Measurements from ENCODE around the gene TLCD3A.
"Not testable (repeated sequence)": the region's sequence is repeated elsewhere in the genome, so short reads cannot be mapped to it uniquely, and the experiment has no call there.

Gene TLCD3A

DNA sequence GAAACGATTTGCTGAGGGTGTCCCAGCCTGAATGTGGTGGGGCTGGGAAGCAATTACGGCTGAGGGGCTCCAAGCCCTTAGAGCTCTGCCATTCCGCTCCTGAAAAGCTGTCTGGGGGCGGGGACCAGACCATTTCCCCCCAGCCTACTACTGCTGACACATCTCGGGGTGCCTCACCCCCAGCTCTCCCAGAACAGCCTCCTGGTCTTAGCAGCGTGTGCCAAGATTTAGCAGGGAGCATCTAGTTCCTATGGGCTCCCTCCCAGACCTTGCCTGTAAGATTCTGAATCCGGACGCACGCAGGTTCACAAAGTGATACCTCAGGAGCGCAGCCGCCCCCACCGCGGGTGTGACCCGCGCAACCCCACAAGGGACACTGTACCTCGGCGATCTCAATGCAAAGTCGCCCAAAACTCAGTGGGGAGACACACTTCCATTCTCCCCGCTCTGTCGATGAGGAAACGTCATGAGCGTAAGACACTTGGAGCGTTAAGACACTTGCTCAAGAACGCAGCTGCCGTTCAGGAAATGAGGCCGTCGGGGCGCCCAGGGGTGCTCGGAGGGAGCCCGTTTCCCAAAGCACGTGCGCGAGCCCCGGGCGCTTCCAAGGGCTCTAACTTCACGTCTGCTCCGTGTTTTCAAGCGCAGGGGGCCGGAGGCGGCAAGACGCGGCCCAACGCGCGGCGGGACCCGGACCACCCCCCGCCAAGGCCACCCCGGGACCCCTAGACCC, 19.0 kb downstream of the TLCD3A start:
- no peak for DNase-seq

DNA sequence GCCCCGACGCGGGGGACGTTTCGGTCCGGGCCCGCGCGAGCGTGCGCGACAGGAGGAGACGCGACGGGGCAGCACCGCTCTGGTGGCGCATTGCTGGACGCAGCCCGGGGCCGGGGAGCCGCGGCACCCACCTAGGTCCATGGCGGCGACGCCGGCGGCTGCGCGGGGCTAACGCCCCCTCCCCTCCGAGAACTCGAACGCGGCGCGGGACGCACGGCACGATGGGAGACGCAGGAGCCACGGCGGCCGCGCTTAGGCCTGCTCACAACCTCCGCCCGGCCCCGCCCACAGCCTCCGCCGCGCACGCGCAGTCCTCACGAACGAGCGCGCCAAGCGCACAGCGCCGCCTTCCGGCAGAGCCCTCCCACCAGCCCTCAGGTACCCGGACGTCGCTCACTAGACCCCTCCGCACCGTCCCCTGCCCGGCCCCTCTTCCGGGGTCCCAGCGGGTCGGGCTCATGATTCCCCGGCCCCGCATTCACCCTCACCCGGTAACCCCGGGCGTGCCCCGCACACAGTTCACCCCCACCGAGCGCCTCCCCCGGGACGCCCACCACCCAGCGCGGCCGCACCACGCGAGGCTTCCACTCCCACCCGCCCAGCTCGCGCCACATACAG, 19.7 kb downstream of the TLCD3A start, which contains the start of gene GEMIN4:
Gene GEMIN4 (minus strand): TSS at position 263 of the 618 bp plus-strand sequence. CDS start 122 bp downstream, at position 141.
- DNase-seq, result peak; percentile 89

DNA sequence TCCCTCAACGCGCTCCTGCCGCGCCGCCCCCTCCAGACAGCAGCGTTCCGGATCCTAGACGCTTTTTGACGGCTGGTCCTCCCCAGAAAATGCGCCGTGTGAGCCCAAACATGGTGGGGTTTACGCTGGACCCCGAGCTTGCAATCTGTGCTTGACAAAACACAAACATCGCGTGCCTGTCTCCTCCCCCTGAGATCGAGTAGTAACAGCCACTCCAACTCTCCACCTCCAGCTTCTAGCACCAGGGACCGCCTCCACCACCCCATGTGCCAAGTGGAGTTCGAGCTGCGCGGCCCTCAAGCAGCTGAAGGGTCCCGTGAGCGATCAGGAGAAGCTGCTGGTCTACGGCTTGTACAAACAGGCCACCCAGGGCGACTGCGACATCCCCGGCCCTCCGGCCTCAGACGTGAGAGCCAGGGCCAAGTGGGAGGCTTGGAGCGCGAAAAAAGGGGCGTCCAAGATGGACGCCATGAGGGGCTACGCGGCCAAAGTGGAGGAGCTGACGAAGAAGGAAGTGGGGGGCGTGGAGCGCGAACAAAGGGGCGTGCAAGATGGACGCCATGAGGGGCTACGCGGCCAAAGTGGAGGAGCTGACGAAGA, 20.3 kb downstream of the TLCD3A start:
- DNase-seq, result no peak

DNA sequence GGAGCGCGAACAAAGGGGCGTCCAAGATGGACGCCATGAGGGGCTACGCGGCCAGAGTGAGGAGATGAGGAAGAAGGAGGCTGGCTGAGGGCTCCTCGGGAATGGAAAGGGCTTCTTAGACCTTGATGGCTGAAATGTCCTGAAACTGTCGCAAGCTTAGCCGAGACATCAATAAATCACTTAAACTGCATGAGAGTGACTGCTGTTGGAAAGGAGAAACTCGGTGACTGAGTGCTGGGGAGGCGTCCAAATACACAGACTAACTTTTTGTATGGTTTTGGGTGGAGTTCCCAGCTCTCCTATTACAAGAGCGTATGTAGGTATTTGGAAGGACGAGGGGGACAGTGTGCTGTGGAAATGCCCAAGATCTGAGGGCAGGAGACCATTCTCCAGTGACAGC, 21.0 kb downstream of the TLCD3A start:
- no peak for DNase-seq

DNA sequence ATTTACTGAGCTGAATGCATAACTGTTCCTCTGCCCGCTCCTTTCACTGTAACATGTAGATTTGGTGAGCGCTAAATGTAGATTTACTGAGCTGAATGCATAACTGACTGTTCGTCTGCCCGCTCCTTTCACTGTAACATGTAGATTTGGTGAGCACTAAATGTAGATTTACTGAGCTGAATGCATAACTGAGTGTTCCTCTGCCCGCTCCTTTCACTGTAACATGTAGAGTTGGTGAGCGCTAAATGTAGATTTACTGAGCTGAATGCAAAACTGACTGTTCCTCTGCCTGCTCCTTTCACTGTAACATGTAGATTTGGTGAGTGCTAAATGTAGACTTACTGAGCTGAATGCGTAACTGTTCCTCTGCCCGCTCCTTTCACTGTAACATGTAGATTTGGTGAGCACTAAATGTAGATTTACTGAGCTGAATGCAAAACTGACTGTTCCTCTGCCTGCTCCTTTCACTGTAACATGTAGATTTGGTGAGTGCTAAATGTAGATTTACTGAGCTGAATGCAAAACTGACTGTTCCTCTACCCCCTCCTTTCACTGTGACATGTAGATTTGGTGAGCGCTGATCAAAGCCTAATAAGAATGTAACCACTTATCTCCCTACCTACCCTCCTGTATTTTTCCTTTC, 23.0 kb downstream of the TLCD3A start:
- not testable (repeated sequence) for DNase-seq

DNA sequence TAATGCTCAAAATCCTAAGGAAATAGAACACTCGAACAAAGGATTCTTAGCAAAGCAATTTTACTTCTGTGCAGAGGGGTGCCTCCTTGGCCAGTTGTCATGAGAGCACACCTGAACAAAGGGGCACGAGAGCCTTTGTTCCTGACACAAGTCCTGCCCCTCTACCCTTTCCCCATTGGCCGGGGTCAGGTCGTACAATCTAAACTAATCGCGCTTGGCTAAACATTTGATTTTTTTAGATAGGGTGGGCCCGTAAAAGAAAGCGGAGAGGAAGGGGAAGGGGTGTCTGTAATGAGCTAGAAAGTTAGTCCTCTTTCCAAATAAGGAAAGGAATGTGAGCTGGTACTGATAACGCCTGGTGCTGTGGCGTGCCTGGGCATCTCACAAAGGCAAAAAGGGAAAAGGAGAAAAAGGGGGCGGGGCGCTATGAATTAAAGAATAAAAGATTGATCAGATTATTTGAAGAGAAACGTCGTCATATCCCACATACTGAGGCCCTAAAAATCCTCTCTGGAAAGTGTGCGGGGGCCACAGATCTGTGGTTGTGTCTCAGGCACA, 23.7 kb downstream of the TLCD3A start:
- not testable (repeated sequence) for DNase-seq

DNA sequence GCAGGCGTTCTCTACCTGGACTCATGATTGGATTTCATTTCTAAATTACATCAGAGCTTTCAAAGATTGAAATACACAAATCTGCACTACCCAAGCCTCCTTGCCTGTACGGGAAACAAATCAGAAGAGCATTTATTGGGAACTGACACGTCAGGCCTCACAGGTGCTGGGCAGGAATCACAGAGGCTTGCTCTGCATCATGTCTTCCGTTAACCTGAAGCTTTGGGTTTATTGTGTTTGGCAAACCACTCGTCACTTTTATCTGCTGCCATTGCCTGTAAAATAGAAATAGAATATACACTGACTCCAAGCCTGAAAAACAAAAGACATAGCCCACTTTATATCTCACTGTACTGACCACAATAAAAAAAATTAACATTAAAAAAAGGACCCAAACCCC, 27.6 kb downstream of the TLCD3A start:
- DNase-seq, result no peak

DNA sequence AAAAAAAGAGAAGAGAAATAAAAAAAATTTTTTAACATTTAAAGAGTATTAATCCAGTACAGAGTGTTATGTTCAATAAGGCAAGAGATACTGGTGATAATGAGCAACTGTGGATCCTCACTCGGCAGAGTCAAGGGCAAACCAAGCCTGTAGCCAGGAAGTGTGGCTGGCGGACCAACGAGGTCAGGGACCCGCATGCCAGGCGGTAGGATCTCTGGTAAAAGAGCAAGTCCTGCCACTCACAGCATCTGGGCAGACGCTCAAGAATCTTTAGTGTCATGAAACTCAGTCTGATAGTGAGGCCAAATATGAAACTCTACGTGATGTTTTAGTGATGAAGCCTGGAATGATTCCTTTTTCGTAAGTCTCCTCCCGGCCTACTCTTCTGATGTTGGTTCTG, 28.0 kb downstream of the TLCD3A start:
- no peak for DNase-seq

DNA sequence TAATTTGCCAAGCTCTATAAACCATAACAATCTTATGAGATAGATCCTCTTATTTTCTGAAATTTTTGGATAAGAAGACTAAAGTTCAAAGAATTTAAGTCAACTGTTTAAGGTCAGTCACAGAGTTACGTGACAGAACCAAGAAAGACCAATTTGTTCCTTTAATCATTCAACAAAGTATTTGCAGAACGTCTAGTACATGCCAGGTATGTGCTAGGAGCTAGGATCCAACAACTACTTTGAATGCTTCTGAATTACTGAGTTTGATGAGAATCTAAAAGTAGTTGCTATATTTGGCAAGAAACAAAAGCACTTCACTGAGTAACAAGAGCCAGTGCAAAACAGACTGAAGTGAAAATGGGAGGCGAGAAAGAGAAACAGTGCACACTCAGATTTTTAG, 34.7 kb downstream of the TLCD3A start:
- no peak for DNase-seq

DNA sequence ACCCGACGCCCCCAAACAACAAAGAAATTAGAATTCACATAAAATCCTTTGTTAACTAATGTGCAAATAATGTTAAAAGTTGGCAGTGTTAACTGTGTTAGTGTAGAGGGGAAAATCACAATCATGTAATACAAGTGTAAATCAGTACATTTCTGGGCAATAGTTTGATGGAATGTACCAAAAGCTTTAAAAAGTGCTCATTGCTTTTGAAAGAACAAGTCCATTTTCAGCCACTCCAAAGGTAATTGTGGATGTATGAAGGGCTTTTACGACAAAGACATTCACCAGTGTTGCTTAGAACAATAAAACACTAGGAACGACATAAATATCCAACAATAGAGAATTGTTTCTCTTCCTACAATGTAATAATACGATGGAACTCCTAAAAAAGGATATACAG, 40.6 kb downstream of the TLCD3A start:
- DNase-seq, result no peak

DNA sequence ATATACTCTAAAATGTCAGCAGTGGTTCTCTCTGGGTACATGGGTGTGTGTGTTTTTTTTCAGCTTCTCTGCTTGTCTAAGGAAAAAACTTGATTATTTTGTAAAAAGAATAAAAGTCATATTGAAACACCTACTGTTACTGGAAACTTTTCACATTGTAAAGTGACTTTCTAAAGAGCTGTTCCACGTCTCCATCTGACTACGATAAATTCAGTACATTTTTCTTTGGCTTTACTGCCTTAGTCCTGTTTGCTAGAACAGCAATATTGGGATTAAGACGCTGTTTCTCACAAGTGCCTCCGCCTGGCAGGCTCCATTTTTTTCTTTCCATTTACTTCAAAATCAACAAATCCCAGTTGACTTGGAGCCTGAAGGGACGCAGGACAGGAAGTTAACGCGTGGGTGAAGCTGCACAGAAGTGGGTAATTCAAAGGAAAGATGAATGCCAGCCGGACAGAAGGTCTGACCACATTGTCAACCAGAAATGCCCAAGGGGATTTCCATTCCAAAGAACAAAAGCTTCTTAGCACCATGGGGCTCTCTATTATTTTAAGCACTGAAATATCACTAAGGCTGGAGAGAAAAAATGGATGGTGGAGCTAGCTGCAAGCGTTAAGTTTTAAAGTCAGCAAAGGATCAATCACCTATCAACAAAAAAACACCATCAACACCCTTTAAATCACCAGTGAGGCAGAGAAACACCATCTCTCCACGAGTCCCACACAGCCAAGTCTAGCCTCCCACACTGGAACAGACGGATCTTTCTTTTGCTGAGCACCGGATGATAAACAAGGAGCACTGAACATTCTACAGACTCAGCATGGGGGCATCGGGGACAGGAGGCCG, 41.3 kb downstream of the TLCD3A start:
- no peak for DNase-seq

DNA sequence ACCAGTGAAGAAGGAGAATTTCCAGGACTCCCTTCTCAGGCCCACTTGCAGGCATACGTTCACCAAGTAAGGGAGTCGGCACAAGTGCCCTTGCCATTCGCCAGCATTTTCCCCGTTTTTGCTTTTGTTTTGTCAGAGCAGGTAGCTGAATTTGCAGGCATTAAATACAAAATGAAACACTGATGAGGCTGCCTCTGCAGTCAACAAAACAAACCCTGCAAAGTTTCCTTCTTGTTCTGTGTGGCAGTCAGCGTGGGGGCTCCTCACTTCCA, 41.9 kb downstream of the TLCD3A start:
- no peak for DNase-seq

DNA sequence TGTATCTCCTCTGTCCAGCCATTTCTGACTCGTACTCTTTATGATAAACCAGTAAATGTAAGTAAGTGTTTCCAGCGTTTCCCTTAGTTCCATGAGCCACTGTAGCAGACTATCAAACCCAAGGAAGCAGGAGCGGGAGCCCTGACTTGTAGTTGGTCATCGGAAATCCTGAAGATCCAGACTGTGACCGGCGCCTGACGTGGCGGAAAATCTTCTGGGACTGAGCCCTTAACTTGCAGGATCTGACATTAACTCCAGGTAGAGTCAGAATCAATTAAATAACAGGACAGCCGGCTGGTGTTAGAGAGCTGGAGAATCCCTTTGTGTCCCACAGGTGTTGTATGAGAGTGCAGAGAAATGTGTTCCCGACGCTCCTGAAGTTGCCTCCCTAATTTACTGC, 45.7 kb downstream of the TLCD3A start:
- no peak for DNase-seq

DNA sequence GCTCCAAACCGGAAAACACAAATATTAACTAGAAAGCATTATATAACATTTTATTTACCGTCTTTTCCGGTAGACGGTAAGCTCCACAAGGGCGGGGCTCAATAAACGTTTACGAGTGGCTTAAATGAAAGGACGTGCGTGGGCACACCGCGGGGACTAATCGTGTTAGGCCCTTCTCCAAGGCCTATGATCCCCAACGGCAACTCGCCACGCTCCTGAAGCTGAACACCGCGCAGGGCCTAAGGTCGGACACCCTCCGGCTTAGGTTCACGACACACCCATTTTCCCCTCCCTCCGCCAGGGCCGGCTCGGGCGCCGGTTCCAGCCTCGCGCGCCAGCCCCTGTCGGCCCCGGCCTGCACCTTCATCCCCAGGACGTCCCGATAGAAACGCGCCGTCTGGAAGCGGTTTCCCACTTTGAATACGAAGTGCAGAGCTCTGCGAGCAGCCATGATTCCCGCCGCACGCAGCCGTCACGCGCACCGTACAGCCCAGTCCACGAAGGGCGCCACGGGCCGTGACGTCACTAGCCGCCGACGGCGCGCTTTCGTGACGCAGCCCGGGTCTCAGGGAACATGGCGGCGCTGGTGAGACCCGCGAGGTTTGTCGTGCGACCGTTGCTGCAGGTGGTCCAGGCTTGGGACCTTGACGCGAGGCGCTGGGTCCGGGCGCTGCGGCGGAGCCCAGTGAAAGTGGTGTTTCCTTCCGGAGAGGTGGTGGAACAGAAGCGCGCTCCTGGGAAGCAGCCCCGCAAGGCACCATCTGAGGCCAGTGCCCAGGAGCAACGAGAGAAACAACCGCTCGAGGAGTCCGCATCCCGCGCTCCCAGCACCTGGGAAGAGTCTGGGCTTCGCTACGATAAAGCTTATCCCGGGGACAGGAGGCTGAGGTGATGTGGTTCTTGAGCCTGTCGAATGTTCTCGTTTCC, 49.7 kb downstream of the TLCD3A start, which contains the start of the genes GLOD4 and MRM3:
Gene GLOD4 (minus strand): TSS at position 476 of the 927 bp plus-strand sequence. CDS start 25 bp downstream, at position 451.
Gene MRM3 (plus strand): TSS at position 549 of the 927 bp plus-strand sequence. CDS start 26 bp downstream, at position 575.
- DNase-seq, result peak; percentile 86

DNA sequence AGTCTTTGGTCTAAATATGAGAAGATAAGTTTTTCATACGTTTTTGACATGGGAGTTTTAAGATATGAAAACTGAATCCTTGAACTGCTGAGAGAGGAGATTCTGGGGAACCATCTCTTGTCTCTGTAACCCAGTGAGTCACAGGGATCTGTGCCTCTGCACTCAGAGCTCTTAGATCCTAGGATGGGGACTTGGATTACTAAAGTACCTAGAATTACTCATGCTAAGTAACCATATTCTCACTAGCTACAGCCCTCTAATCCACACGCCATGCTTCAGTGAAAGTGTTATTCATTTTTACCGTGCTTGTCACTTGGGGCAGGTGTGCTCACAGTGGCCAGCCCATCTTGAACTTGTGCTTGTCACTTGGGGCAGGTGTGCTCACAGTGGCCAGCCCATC, 51.7 kb downstream of the TLCD3A start:
- no peak for DNase-seq

DNA sequence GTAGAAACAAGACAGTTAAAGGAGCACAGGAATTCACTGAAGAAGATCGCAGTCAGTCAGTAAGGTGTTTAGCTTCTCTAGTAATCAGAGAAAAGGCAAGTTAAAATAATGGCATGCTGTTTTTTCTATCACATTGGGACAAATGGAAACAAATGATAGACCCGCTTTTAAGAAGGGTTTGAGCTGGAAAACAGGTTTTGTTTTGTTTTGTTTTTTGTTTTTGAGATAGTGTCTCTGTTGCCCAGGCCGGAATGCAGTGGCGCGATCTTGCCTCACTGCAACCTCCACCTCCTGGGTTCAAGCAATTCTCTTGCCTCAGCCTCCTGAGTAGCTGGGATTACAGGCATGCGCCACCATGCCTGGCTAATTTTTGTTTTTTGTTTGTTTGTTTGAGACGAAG, 53.5 kb downstream of the TLCD3A start:
- not testable (repeated sequence) for DNase-seq

DNA sequence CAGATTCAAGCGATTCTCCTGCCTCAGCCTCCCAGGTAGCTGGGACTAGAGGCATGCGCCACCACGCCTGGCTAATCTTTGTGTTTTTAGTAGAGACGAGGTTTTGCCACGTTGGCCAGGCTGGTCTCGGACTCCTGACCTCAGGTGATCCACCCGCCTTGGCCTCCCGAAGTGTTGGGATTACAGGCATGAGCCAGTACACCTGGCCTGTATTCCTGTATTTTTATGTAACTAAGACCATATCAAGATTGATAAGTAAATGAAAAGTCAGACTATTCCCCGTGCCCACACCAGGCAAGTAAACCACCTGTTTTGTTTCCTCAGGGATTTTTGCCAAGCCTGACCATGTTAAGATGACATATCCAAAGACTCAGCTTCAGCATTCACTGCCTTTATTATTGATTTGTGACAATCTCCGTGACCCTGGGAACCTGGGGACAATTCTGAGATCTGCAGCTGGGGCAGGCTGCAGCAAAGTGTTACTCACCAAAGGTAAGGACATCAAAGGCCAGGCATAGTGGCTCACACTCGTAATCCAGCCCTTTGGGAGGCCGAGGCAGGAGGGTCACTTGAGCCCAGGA, 55.3 kb downstream of the TLCD3A start:
- DNase-seq, result no peak

DNA sequence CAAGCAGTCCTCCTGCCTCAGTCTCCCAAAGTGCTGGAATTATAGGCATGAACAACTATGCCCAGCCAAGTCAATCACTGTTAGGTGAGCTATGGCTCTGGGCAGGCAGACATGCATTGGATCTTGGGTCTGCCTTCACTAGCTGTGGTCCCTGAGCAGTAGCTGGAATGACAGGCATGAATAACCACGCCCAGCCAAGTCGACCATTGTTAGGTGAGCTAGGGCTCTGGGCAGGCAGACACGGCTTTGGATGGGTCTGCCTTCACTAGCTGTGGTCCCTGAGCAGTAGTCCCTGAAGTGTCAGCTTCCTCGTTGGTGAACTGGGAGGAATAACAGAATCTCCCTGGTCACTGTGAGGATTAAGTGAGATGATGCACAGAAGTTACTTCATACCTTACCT, 56.2 kb downstream of the TLCD3A start:
- DNase-seq, result no peak

DNA sequence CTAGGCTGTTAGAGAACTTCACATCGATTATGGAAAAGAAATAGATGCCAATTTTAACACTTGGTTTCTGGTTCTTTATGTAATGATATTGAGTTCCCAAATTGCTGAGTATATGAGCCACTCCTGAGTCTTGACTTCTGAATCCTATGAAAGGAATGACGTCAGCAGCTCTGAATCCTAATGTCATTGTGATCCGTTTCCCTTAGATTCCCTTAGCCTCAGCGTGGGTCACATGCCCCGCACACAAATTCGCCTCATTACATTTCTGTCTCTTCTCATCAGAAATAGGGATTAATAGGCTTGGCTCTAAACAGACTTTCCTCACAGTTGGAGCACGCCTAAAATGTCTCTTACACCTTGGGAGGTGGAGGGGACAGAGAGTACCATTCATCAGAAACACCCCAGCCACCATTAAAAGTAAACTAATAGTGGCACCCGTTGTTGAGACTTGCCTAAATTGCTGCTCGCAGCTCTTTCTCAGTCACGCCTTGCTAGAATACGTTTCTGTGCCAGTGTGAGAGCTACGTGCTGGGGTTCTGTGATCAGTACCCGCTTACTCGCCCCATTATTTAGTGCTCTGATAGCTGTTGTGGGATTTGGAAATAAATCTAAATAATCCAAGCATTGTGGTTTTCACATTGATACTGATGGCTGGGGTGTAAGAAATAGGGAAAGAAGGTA, 56.9 kb downstream of the TLCD3A start:
- no peak for DNase-seq

Data from T1000 (cell line).